ENCODE measurements around the gene IGFL3. TPM values are rescaled to one million over a fixed set of nuclear protein-coding genes. Genes with fewer than 3 reads are reported as not detected.
"Not testable (repeated sequence)": the region's sequence is repeated elsewhere in the genome, so short reads cannot be mapped to it uniquely, and the experiment has no call there.

IGFL3 gene
- total RNA-seq, 1 experiment from 2014 or later, result not detected

DNA sequence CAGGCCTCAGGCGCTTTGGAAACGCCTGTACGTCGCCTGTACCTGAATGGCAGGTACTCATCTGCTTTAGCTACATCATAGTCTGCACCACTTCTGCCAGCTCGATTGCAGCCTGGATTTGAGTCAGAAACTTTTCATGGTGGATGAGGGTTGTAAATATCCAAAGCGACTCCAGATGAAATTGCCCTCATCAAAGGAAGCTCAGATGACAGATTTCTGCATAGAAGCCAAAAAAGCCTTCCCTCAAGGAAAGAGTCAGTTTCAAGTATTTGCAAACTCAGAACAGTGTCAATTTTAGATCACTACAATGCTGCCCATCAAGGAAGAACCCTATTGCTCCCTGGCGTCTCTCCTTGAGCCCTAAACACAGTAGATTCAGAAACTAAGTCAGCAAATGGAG, 44.9 kb downstream of the IGFL3 start:
- no peak for DNase-seq (ENCODE audit: low spot score)
- Mint-ChIP-seq H3K4me1 (peaks cover 5% of the 10 kb centered on the region), H3K27ac (no peak overlapping the region), H3K27me3 (ENCODE audit: low read depth) (peaks cover 66% of the 10 kb centered on the region), H3K9me3 (peaks cover 8% of the 10 kb centered on the region; the same call in 1 of the 2 replicates), H3K36me3 (no peaks in the 10 kb centered on the region), H3K4me3 (no peak overlapping the region)
- ATAC-seq, result no peak
- TF ChIP-seq, protein P1, sequence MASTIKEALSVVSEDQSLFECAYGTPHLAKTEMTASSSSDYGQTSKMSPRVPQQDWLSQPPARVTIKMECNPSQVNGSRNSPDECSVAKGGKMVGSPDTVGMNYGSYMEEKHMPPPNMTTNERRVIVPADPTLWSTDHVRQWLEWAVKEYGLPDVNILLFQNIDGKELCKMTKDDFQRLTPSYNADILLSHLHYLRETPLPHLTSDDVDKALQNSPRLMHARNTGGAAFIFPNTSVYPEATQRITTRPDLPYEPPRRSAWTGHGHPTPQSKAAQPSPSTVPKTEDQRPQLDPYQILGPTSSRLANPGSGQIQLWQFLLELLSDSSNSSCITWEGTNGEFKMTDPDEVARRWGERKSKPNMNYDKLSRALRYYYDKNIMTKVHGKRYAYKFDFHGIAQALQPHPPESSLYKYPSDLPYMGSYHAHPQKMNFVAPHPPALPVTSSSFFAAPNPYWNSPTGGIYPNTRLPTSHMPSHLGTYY (CRISPR knock-in tag; IDR thresholded peaks at IDR 0.05), result no peak
- TF ChIP-seq FOXK1 (CRISPR knock-in tag; IDR thresholded peaks at IDR 0.05), result no peak
- TF ChIP-seq, protein P2, sequence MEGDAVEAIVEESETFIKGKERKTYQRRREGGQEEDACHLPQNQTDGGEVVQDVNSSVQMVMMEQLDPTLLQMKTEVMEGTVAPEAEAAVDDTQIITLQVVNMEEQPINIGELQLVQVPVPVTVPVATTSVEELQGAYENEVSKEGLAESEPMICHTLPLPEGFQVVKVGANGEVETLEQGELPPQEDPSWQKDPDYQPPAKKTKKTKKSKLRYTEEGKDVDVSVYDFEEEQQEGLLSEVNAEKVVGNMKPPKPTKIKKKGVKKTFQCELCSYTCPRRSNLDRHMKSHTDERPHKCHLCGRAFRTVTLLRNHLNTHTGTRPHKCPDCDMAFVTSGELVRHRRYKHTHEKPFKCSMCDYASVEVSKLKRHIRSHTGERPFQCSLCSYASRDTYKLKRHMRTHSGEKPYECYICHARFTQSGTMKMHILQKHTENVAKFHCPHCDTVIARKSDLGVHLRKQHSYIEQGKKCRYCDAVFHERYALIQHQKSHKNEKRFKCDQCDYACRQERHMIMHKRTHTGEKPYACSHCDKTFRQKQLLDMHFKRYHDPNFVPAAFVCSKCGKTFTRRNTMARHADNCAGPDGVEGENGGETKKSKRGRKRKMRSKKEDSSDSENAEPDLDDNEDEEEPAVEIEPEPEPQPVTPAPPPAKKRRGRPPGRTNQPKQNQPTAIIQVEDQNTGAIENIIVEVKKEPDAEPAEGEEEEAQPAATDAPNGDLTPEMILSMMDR (IDR thresholded peaks at IDR 0.05), result no peak
- POLR2A ChIA-PET, result no interaction called here
- CTCF ChIA-PET, result interaction anchor here (0.6 to 4.8 kb wide), 11 partner anchors 51 to 200 kb away, joined by 3 to 154 read pairs (median 10); no protein-coding TSS in a partner anchor

DNA sequence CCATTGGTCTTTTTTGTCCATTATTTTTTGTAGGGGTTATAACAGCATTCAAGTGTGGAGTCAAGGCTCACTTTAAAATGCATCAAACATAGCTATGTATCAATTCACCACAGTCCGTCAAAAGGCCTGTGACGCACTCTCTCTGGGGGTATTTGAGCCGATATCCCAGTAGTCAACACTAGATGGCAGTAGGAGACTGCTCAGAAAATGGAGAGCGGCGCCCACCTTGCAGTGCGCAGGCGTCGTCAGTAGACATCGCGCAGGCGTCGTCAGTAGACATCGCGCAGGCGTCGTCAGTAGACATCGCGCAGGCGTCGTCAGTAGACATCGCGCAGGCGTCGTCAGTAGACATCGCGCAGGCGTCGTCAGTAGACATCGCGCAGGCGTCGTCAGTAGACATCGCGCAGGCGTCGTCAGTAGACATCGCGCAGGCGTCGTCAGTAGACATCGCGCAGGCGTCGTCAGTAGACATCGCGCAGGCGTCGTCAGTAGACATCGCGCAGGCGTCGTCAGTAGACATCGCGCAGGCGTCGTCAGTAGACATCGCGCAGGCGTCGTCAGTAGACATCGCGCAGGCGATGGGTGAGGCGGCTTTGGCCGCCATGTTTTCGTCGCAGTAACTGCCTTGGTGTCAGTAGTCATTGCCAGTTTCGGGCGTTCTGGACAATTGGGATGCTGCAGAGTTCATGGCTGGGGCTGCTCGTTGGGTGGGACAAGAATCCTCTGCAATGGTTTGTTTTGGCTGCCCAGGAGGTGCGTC, 45.7 kb downstream of the IGFL3 start:
- H3K36me3 Mint-ChIP-seq, H3K27ac Mint-ChIP-seq, H3K4me3 Mint-ChIP-seq, H3K9me3 Mint-ChIP-seq, H3K4me1 Mint-ChIP-seq: not testable (repeated sequence)
- ChIA-PET CTCF (interaction anchor here (0.6 to 4.8 kb wide), 66 partner anchors 12 to 450 kb away, joined by 3 to 173 read pairs (median 4); partner anchors contain the start of genes CCDC61, FOXA3, HIF3A and IGFL1), POLR2A (interaction anchor here (0.5 to 1.0 kb wide), 2 partner anchors 186 to 221 kb away, joined by 3 read pairs; no protein-coding TSS in a partner anchor)
- DNase-seq (ENCODE audit: low spot score), result peak; percentile 71
- H3K27me3 Mint-ChIP-seq (ENCODE audit: low read depth), result peaks cover 71% of the 10 kb centered on the region
- TF ChIP-seq TP53 (CRISPR knock-in tag; IDR thresholded peaks at IDR 0.05), result 0 out of 2 replicates have a peak, but pooled peaks have one; percentile 67
- TF ChIP-seq, protein P3, sequence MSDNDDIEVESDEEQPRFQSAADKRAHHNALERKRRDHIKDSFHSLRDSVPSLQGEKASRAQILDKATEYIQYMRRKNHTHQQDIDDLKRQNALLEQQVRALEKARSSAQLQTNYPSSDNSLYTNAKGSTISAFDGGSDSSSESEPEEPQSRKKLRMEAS (CRISPR knock-in tag; IDR thresholded peaks at IDR 0.05), result peak; percentile 98
- TF ChIP-seq, protein P4, sequence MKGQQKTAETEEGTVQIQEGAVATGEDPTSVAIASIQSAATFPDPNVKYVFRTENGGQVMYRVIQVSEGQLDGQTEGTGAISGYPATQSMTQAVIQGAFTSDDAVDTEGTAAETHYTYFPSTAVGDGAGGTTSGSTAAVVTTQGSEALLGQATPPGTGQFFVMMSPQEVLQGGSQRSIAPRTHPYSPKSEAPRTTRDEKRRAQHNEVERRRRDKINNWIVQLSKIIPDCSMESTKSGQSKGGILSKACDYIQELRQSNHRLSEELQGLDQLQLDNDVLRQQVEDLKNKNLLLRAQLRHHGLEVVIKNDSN (CRISPR knock-in tag; IDR thresholded peaks at IDR 0.05), result peak; percentile 39; the same call in 1 of the 2 replicates
- TF ChIP-seq TEAD4 (CRISPR knock-in tag; IDR thresholded peaks at IDR 0.05), result peak; percentile 24; the same call in 1 of the 2 replicates
- 0 out of 2 replicates have a peak, but pooled peaks have one; percentile 66 for TF ChIP-seq ETV6 (CRISPR knock-in tag; IDR thresholded peaks at IDR 0.05)
- TF ChIP-seq, protein P5, sequence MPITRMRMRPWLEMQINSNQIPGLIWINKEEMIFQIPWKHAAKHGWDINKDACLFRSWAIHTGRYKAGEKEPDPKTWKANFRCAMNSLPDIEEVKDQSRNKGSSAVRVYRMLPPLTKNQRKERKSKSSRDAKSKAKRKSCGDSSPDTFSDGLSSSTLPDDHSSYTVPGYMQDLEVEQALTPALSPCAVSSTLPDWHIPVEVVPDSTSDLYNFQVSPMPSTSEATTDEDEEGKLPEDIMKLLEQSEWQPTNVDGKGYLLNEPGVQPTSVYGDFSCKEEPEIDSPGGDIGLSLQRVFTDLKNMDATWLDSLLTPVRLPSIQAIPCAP (CRISPR knock-in tag; IDR thresholded peaks at IDR 0.05), result 0 out of 2 replicates have a peak, but pooled peaks have one; percentile 31
- 0 out of 2 replicates have a peak, but pooled peaks have one; percentile 31 for TF ChIP-seq SP1 (CRISPR knock-in tag; conservative IDR thresholded peaks at IDR 0.05)
- TF ChIP-seq SMAD4 (CRISPR knock-in tag; IDR thresholded peaks at IDR 0.05), result 0 out of 2 replicates have a peak, but pooled peaks have one; percentile 20
- TF ChIP-seq, protein P6, sequence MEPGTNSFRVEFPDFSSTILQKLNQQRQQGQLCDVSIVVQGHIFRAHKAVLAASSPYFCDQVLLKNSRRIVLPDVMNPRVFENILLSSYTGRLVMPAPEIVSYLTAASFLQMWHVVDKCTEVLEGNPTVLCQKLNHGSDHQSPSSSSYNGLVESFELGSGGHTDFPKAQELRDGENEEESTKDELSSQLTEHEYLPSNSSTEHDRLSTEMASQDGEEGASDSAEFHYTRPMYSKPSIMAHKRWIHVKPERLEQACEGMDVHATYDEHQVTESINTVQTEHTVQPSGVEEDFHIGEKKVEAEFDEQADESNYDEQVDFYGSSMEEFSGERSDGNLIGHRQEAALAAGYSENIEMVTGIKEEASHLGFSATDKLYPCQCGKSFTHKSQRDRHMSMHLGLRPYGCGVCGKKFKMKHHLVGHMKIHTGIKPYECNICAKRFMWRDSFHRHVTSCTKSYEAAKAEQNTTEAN (CRISPR knock-in tag; IDR thresholded peaks at IDR 0.05), result 0 out of 2 replicates have a peak, but pooled peaks have one; percentile 39
- peak; percentile 69; the same call in 1 of the 2 replicates for TF ChIP-seq FOXP1 (CRISPR knock-in tag; IDR thresholded peaks at IDR 0.05; ENCODE audit: borderline replicate concordance)
- TF ChIP-seq, protein P7, sequence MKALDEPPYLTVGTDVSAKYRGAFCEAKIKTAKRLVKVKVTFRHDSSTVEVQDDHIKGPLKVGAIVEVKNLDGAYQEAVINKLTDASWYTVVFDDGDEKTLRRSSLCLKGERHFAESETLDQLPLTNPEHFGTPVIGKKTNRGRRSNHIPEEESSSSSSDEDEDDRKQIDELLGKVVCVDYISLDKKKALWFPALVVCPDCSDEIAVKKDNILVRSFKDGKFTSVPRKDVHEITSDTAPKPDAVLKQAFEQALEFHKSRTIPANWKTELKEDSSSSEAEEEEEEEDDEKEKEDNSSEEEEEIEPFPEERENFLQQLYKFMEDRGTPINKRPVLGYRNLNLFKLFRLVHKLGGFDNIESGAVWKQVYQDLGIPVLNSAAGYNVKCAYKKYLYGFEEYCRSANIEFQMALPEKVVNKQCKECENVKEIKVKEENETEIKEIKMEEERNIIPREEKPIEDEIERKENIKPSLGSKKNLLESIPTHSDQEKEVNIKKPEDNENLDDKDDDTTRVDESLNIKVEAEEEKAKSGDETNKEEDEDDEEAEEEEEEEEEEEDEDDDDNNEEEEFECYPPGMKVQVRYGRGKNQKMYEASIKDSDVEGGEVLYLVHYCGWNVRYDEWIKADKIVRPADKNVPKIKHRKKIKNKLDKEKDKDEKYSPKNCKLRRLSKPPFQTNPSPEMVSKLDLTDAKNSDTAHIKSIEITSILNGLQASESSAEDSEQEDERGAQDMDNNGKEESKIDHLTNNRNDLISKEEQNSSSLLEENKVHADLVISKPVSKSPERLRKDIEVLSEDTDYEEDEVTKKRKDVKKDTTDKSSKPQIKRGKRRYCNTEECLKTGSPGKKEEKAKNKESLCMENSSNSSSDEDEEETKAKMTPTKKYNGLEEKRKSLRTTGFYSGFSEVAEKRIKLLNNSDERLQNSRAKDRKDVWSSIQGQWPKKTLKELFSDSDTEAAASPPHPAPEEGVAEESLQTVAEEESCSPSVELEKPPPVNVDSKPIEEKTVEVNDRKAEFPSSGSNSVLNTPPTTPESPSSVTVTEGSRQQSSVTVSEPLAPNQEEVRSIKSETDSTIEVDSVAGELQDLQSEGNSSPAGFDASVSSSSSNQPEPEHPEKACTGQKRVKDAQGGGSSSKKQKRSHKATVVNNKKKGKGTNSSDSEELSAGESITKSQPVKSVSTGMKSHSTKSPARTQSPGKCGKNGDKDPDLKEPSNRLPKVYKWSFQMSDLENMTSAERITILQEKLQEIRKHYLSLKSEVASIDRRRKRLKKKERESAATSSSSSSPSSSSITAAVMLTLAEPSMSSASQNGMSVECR (CRISPR knock-in tag; IDR thresholded peaks at IDR 0.05; ENCODE audit: borderline replicate concordance), result 0 out of 2 replicates have a peak, but pooled peaks have one; percentile 41
- peak; percentile 75; the same call in 1 of the 2 replicates for TF ChIP-seq JUN (CRISPR knock-in tag; IDR thresholded peaks at IDR 0.05)
- peak; percentile 80; the same call in 1 of the 2 replicates for TF ChIP-seq ZBTB21 (CRISPR knock-in tag; IDR thresholded peaks at IDR 0.05; ENCODE audit: borderline replicate concordance)
- 0 out of 2 replicates have a peak, but pooled peaks have one; percentile 49 for TF ChIP-seq RELA (CRISPR knock-in tag; IDR thresholded peaks at IDR 0.05; ENCODE audit: borderline replicate concordance)
- TF ChIP-seq, protein P2 (IDR thresholded peaks at IDR 0.05), result peak; percentile 73
- peak; percentile 58; the same call in 1 of the 2 replicates for TF ChIP-seq TEAD1 (CRISPR knock-in tag; IDR thresholded peaks at IDR 0.05)
- peak; percentile 49 for ATAC-seq

All from WTC11 (cell line).